T1000 (cell line): ENCODE measurements around the gene INTS3.
"Not testable (repeated sequence)": the region's sequence is repeated elsewhere in the genome, so short reads cannot be mapped to it uniquely, and the experiment has no call there.

ENCODE experiments used
- DNase-seq: peaks from one replicate; lab custom pipeline; 2025; ENCODE audit warnings: mixed read lengths; lab: John Stamatoyannopoulos, UW

INTS3 gene

GRCh38 chr1:153698923-153699714 lies 28.7 kb upstream of the INTS3 start:
- no peak for DNase-seq

DNA sequence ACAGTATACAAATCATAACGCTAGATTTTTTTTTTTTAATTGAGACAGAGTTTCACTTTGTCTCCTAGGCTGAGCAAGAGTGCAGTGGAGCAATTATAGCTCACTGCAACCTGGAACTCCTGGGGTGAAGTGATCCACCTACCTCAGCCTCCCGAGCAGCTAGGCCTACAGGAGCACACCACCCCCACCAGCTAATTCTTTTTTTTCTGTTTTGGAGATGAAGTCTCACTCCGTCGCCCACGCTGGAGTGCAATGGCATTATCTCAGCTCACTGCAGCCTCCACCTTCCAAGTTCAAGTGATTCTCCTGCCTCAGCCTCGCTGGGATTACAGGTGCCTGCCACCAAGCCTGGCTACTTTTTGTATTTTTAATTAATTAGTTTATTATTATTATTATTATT lies 28.1 kb upstream of the INTS3 start:
- no peak for DNase-seq

DNA sequence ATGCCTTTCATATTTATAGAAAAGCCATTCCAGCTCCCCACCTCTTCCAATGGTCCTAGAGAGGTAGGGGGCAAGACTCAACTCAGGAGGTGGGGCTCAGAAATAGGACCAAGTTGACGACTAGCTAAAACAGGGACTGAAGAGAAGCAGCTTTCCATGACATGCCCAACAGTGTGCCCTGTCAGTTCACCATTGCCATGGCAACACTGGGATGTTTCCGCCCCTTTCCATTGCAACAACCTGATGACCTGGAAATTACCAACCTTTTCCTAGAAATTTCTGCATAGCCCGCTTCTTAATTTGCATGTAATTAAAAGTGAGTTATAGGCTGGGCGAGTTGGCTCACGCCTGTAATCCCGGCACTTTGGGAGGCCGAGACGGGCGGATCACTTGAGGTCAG lies 22.4 kb upstream of the INTS3 start:
- no peak for DNase-seq

- DNase-seq = no peak
These were observed 16.8 kb upstream of the INTS3 start for GRCh38 chr1:153711026-153711425.

GRCh38 chr1:153716211-153716610 lies 11.6 kb upstream of the INTS3 start:
- not testable (repeated sequence) for DNase-seq

- no peak for DNase-seq
These were observed 10.5 kb upstream of the INTS3 start for GRCh38 chr1:153717330-153717729.

DNA sequence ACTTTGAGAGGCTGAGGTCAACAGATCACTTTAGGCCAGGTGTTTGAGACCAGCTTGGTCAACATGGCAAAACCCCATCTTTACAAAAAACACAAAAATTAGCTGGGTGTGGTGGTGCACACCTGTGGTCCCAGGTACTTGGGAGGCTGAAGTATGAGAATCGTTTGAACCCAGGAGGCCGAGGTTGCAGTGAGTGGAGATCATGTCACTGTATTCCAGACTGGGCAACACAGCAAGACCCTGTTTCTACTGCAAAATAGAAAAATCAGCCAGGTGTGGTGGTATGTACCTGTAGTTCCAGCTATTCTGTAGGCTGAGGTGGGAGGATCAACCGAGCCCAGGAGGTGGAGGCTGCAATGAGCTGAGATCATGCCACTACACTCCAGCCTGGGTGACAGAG lies 4.2 kb upstream of the INTS3 start:
- no peak for DNase-seq

GRCh38 chr1:153724634-153725033 lies 3.2 kb upstream of the INTS3 start:
- DNase-seq = not testable (repeated sequence)

- no peak for DNase-seq
These were observed 636 bp downstream of the INTS3 start for GRCh38 chr1:153728305-153729066.

GRCh38 chr1:153730468-153730988 lies 2.7 kb downstream of the INTS3 start:
- no peak for DNase-seq

DNA sequence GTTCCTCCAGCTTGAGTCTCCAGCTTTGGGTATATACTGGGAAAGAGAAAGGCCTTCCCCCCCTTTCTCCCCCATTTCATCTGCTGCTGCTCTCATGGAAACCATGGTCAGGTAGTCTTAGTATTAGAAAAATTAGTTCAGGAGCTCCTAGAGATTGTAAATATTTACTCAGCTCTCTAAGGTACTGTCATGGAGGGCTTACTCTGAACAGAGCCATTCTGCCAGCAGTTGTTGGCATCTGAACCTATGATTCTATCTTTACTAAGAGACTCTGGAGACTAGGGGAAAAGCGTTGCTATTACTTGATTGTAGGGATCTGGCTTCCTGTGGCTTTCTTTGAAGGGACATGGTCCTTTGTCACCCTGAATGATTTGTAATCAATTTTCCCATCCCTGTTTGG lies 6.1 kb downstream of the INTS3 start:
- DNase-seq = no peak

GRCh38 chr1:153734396-153735089 lies 6.7 kb downstream of the INTS3 start:
- no peak for DNase-seq

GRCh38 chr1:153735090-153735420 lies 7.2 kb downstream of the INTS3 start:
- no peak for DNase-seq

DNA sequence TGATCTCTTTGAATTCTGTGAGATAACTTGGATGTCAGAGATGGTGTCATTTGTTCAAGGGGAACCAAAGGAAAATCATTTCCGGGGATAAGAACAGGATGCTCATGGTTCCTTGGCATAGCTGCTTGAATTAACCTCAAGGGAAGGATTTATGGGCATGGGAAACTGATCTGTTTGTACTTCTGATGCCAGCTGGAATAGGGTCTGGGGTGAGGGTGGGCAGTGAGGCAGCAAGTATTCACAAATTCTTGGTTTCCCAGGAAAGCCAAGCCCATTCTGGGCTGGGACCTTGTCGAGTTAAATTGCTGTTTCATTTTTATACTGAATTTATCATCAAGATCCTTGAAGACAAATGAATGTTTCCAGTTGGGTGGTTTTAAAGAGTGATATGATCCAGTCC lies 14.1 kb downstream of the INTS3 start:
- no peak for DNase-seq

- no peak for DNase-seq
These were observed 14.7 kb downstream of the INTS3 start for GRCh38 chr1:153742411-153743142.

GRCh38 chr1:153745417-153745816 lies 17.6 kb downstream of the INTS3 start:
- DNase-seq = no peak

- no peak for DNase-seq
These were observed 18.3 kb downstream of the INTS3 start for GRCh38 chr1:153746174-153746573.

- no peak for DNase-seq
These were observed 21.1 kb downstream of the INTS3 start for GRCh38 chr1:153748903-153749302.

DNA sequence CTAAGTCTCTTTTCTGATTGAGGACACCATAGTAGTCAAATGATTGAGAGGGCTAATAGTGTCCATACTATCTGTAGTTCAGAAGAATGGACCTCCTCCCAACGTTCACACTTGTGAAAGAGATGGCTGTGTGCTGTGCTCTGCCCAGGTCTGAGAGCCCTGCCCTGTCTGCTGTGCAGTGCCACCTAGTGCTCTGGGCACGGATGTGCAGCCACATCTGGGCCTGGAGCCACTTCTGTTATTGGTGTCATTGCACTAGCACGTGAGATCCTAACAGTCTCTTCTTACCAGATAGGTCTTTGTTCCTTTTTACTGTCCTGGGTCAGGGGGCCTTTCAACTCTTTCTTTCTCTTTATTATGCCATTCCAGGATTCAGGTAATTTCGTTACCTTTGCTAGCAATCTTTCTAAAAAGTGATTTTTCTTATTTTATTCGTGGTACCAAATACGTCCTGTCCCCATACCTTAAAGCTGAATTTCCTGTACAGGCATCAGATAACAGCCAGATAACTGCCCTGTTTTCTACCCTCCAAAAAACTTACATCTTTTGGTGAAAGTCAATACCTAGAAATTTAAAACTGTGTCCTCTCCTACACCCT lies 21.7 kb downstream of the INTS3 start:
- DNase-seq = peak; percentile 23

- DNase-seq = no peak
These were observed 22.5 kb downstream of the INTS3 start for GRCh38 chr1:153750026-153750995.
